HEK293 (cell line): ENCODE results near the gene SEPTIN12.

ENCODE experiments used
- CTCF ChIA-PET: fragments of 350-600 bp; formaldehyde crosslinking; extraction: SDS; loops from one replicate; lab custom pipeline; 2021; ENCODE audit warnings: antibody characterized with exemption; lab: Yijun Ruan, JAX
- POLR2A ChIA-PET: fragments of 300-600 bp; formaldehyde crosslinking; extraction: SDS; loops from one replicate; lab custom pipeline; 2020; ENCODE audit warnings: antibody characterized with exemption, inconsistent platforms; lab: Yijun Ruan, JAX
- H3K27ac ChIP-seq: fragments of 200-500 bp; sonication (Bioruptor generic); 2 replicates; pipeline ENCODE4 v1.5.1; 2014; ENCODE audit warnings: low read depth, low read length, control low read depth, inconsistent platforms; ENCODE audit errors: extremely low read depth
- H3K36me3 ChIP-seq, 2 experiments: fragments of 200-500 bp in 1 of 2; sonication (Bioruptor generic) in 1 of 2; 1 replicate in 1 of 2; 2 replicates in 1 of 2; pipeline ENCODE4 v1.5.1; 2014 to 2017; ENCODE audit warnings: inconsistent platforms in 2 of 2, low read length in 2 of 2; ENCODE audit not compliant: control insufficient read depth in 2 of 2, insufficient read depth in 1 of 2
- H3K4me1 ChIP-seq: fragments of 200-500 bp; sonication (Bioruptor generic); 2 replicates; pipeline ENCODE4 v1.5.1; 2014; ENCODE audit warnings: mild to moderate bottlenecking, low read length, inconsistent platforms; ENCODE audit not compliant: control insufficient read depth, insufficient read depth
- H3K4me3 ChIP-seq: 2 replicates; pipeline ENCODE4 v1.5.1; 2011; ENCODE audit warnings: low read depth, mild to moderate bottlenecking, control low read depth, low read length, moderate library complexity
- H3K9me3 ChIP-seq: fragments of 200-500 bp; sonication (Bioruptor generic); 2 replicates; pipeline ENCODE4 v1.5.1; 2014; ENCODE audit warnings: low read depth, low read length, inconsistent platforms; ENCODE audit not compliant: control insufficient read depth, insufficient read depth
- KLF9 ChIP-seq: fragments of 450-650 bp; formaldehyde crosslinking; IDR thresholded peaks from 2 replicates; pipeline ENCODE4 v1.5.1; 2016; ENCODE audit warnings: missing biosample characterization, missing genetic modification characterization, low read depth
- TCF7L2 ChIP-seq: IDR thresholded peaks from 2 replicates; pipeline ENCODE4 v1.6.1; 2011; ENCODE audit warnings: low read depth, mild to moderate bottlenecking, inconsistent platforms, low read length, moderate library complexity, borderline replicate concordance
- ZNF155 ChIP-seq: fragments of 450-650 bp; formaldehyde crosslinking; IDR thresholded peaks from 2 replicates; pipeline ENCODE4 v1.5.1; 2016; ENCODE audit warnings: missing biosample characterization, missing genetic modification characterization
- ZNF169 ChIP-seq: fragments of 450-650 bp; formaldehyde crosslinking; IDR thresholded peaks from 2 replicates; pipeline ENCODE4 v1.5.1; 2016; ENCODE audit warnings: missing biosample characterization, missing genetic modification characterization
- ZNF184 ChIP-seq: fragments of 450-650 bp; IDR thresholded peaks from 2 replicates; pipeline ENCODE4 v1.5.1; 2018; ENCODE audit warnings: missing biosample characterization, mild to moderate bottlenecking, missing genetic modification characterization
- ZNF19 ChIP-seq: fragments of 450-650 bp; formaldehyde crosslinking; IDR thresholded peaks from 2 replicates; pipeline ENCODE4; 2016; ENCODE audit warnings: missing biosample characterization, missing genetic modification characterization, low read depth
- ZNF221 ChIP-seq: fragments of 450-650 bp; formaldehyde crosslinking; IDR thresholded peaks from 2 replicates; pipeline ENCODE4 v1.5.1; 2017; ENCODE audit warnings: missing biosample characterization, missing genetic modification characterization, borderline replicate concordance
- ZNF239 ChIP-seq: fragments of 450-650 bp; formaldehyde crosslinking; IDR thresholded peaks from 2 replicates; pipeline ENCODE4 v1.5.1; 2016; ENCODE audit warnings: missing biosample characterization, missing genetic modification characterization
- ZNF266 ChIP-seq: fragments of 450-650 bp; formaldehyde crosslinking; IDR thresholded peaks from 2 replicates; pipeline ENCODE4 v1.5.1; 2016; ENCODE audit warnings: missing biosample characterization, missing genetic modification characterization, low read depth
- ZNF302 ChIP-seq: fragments of 450-650 bp; formaldehyde crosslinking; IDR thresholded peaks from 2 replicates; pipeline ENCODE4 v1.5.1; 2016; ENCODE audit warnings: missing biosample characterization, missing genetic modification characterization, low read depth
- ZNF521 ChIP-seq: fragments of 450-650 bp; formaldehyde crosslinking; IDR thresholded peaks from 2 replicates; pipeline ENCODE4 v1.5.1; 2017; ENCODE audit warnings: missing biosample characterization, mild to moderate bottlenecking, missing genetic modification characterization
- ZNF558 ChIP-seq: fragments of 450-650 bp; formaldehyde crosslinking; IDR thresholded peaks from 2 replicates; pipeline ENCODE4 v1.5.1; 2016; ENCODE audit warnings: missing biosample characterization, missing genetic modification characterization
- ZNF560 ChIP-seq: fragments of 450-650 bp; formaldehyde crosslinking; IDR thresholded peaks from 2 replicates; pipeline ENCODE4 v1.5.1; 2017; ENCODE audit warnings: missing biosample characterization, missing genetic modification characterization, borderline replicate concordance
- ZNF561 ChIP-seq: fragments of 450-650 bp; IDR thresholded peaks from 2 replicates; pipeline ENCODE4 v1.5.1; 2018; ENCODE audit warnings: missing biosample characterization, missing genetic modification characterization, borderline replicate concordance
- ZNF658 ChIP-seq: fragments of 450-650 bp; formaldehyde crosslinking; IDR thresholded peaks from 2 replicates; pipeline ENCODE4; 2016; ENCODE audit warnings: missing biosample characterization, missing genetic modification characterization
- ZSCAN16 ChIP-seq: fragments of 450-650 bp; formaldehyde crosslinking; IDR thresholded peaks from 2 replicates; pipeline ENCODE4 v1.5.1; 2016; ENCODE audit warnings: missing biosample characterization, missing genetic modification characterization
- TF ChIP-seq, protein P1 (sequence below): fragments of 450-650 bp; formaldehyde crosslinking; IDR thresholded peaks from 2 replicates; pipeline ENCODE4 v1.5.1; 2016; ENCODE audit warnings: missing biosample characterization, missing genetic modification characterization
- TF ChIP-seq, protein P2 (sequence below): fragments of 450-650 bp; formaldehyde crosslinking; conservative IDR thresholded peaks from 2 replicates; pipeline ENCODE4 v1.5.1; 2016; ENCODE audit warnings: low read depth, missing biosample characterization, missing genetic modification characterization
- TF ChIP-seq, protein P3 (sequence below): fragments of 450-650 bp; formaldehyde crosslinking; IDR thresholded peaks from 2 replicates; pipeline ENCODE4 v1.5.1; 2016; ENCODE audit warnings: missing biosample characterization, missing genetic modification characterization, low read depth
- TF ChIP-seq, protein P4 (sequence below): fragments of 450-650 bp; formaldehyde crosslinking; IDR thresholded peaks from 2 replicates; pipeline ENCODE4 v1.5.1; 2016; ENCODE audit warnings: missing biosample characterization, missing genetic modification characterization

SEPTIN12 gene

DNA sequence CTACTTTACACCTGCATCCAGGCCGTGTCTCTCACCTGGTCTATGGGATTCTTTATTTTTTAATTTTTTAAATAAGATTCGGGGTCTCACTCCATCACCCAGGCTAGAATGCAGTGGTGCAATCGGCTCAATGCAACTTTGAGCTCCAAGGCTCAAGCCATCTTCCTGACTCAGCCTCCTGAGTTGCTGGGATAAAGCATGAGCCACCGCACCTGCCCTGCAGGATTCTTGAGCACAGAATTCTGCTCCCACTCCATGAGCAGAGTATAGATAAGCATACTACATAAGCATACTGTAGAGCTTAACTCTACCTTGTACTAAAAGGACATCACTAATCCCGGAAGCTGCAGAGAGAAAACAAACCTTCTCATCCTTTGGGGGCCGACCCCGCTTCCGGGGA lies 43.5 kb upstream of the SEPTIN12 start:
- POLR2A ChIA-PET, result interaction anchor here (0.6 kb wide), 1 partner anchor 17 kb away, joined by 3 read pairs; no protein-coding TSS in a partner anchor
- Histone ChIP-seq H3K9me3 (no peaks in the 10 kb centered on the region), H3K4me3 (no peak overlapping the region)
- TF ChIP-seq KLF9 (tag by site-specific recombination) (no peak), ZNF155 (tag by site-specific recombination) (no peak), ZNF560 (tag by site-specific recombination) (no peak), ZNF221 (no peak), ZNF558 (no peak), ZNF561 (no peak), ZNF521 (tag by site-specific recombination) (no peak), ZNF658 (tag by site-specific recombination) (no peak), ZNF19 (tag by site-specific recombination) (no peak), ZNF184 (tag by site-specific recombination) (no peak), ZNF266 (tag by site-specific recombination) (no peak), TCF7L2 (no peak), ZNF239 (tag by site-specific recombination) (no peak), ZNF302 (tag by site-specific recombination) (no peak), ZNF169 (no peak), ZSCAN16 (tag by site-specific recombination) (no peak)
- TF ChIP-seq, protein P1, sequence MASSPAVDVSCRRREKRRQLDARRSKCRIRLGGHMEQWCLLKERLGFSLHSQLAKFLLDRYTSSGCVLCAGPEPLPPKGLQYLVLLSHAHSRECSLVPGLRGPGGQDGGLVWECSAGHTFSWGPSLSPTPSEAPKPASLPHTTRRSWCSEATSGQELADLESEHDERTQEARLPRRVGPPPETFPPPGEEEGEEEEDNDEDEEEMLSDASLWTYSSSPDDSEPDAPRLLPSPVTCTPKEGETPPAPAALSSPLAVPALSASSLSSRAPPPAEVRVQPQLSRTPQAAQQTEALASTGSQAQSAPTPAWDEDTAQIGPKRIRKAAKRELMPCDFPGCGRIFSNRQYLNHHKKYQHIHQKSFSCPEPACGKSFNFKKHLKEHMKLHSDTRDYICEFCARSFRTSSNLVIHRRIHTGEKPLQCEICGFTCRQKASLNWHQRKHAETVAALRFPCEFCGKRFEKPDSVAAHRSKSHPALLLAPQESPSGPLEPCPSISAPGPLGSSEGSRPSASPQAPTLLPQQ (tag by site-specific recombination), result no peak
- TF ChIP-seq, protein P2, sequence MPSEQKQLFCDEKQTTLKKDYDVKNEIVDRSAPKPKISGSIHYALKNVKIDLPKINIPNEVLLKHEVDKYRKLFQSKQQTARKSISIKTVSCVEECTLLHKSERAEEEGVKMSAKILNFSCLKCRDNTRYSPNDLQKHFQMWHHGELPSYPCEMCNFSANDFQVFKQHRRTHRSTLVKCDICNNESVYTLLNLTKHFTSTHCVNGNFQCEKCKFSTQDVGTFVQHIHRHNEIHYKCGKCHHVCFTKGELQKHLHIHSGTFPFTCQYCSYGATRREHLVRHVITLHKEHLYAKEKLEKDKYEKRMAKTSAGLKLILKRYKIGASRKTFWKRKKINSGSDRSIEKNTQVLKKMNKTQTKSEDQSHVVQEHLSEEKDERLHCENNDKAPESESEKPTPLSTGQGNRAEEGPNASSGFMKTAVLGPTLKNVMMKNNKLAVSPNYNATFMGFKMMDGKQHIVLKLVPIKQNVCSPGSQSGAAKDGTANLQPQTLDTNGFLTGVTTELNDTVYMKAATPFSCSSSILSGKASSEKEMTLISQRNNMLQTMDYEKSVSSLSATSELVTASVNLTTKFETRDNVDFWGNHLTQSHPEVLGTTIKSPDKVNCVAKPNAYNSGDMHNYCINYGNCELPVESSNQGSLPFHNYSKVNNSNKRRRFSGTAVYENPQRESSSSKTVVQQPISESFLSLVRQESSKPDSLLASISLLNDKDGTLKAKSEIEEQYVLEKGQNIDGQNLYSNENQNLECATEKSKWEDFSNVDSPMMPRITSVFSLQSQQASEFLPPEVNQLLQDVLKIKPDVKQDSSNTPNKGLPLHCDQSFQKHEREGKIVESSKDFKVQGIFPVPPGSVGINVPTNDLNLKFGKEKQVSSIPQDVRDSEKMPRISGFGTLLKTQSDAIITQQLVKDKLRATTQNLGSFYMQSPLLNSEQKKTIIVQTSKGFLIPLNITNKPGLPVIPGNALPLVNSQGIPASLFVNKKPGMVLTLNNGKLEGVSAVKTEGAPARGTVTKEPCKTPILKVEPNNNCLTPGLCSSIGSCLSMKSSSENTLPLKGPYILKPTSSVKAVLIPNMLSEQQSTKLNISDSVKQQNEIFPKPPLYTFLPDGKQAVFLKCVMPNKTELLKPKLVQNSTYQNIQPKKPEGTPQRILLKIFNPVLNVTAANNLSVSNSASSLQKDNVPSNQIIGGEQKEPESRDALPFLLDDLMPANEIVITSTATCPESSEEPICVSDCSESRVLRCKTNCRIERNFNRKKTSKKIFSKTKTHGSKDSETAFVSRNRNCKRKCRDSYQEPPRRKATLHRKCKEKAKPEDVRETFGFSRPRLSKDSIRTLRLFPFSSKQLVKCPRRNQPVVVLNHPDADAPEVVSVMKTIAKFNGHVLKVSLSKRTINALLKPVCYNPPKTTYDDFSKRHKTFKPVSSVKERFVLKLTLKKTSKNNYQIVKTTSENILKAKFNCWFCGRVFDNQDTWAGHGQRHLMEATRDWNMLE (tag by site-specific recombination), result no peak
- TF ChIP-seq, protein P3, sequence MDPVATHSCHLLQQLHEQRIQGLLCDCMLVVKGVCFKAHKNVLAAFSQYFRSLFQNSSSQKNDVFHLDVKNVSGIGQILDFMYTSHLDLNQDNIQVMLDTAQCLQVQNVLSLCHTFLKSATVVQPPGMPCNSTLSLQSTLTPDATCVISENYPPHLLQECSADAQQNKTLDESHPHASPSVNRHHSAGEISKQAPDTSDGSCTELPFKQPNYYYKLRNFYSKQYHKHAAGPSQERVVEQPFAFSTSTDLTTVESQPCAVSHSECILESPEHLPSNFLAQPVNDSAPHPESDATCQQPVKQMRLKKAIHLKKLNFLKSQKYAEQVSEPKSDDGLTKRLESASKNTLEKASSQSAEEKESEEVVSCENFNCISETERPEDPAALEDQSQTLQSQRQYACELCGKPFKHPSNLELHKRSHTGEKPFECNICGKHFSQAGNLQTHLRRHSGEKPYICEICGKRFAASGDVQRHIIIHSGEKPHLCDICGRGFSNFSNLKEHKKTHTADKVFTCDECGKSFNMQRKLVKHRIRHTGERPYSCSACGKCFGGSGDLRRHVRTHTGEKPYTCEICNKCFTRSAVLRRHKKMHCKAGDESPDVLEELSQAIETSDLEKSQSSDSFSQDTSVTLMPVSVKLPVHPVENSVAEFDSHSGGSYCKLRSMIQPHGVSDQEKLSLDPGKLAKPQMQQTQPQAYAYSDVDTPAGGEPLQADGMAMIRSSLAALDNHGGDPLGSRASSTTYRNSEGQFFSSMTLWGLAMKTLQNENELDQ (tag by site-specific recombination), result no peak
- TF ChIP-seq, protein P4, sequence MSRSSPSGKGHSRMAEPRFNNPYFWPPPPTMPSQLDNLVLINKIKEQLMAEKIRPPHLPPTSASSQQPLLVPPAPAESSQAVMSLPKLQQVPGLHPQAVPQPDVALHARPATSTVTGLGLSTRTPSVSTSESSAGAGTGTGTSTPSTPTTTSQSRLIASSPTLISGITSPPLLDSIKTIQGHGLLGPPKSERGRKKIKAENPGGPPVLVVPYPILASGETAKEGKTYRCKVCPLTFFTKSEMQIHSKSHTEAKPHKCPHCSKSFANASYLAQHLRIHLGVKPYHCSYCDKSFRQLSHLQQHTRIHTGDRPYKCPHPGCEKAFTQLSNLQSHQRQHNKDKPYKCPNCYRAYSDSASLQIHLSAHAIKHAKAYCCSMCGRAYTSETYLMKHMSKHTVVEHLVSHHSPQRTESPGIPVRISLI (tag by site-specific recombination), result no peak
- TF ChIP-seq, all 188 proteins: peak for 0
- H3K4me1 ChIP-seq, result no peaks in the 10 kb centered on the region
- H3K27ac ChIP-seq, result no peak overlapping the region
- peaks cover 39 to 90% of the 10 kb centered on the region in 2 experiments; a peak in 2 of 3 replicates for H3K36me3 ChIP-seq
- CTCF ChIA-PET, result no interaction called here
